Mesenteric fat pad (tissue), 1 donor: ENCODE measurements around the gene CBY1. TPM values are rescaled to one million over a fixed set of nuclear protein-coding genes. Genes with fewer than 3 reads are reported as not detected.

Experiments used
- DNase-seq: peaks from one replicate; pipeline ENCODE4 v3.0.0-alpha.2; 2020; ENCODE audit warnings: low spot score
- total RNA-seq: library from RNA; stranded (reverse); fragmentation: NEBNext Ultra II Directional; extraction: Animal tissue kit (Norgen Biotek cat#: 25700); gene quantifications from one replicate; pipeline ENCODE4 v1.2.1, GENCODE V29; 2021
- donor health status: DM: yes; HTN: yes; CAD: no.

The CBY1 gene
- total RNA-seq, 1 donor from 2014 or later: 18.9 TPM

DNA sequence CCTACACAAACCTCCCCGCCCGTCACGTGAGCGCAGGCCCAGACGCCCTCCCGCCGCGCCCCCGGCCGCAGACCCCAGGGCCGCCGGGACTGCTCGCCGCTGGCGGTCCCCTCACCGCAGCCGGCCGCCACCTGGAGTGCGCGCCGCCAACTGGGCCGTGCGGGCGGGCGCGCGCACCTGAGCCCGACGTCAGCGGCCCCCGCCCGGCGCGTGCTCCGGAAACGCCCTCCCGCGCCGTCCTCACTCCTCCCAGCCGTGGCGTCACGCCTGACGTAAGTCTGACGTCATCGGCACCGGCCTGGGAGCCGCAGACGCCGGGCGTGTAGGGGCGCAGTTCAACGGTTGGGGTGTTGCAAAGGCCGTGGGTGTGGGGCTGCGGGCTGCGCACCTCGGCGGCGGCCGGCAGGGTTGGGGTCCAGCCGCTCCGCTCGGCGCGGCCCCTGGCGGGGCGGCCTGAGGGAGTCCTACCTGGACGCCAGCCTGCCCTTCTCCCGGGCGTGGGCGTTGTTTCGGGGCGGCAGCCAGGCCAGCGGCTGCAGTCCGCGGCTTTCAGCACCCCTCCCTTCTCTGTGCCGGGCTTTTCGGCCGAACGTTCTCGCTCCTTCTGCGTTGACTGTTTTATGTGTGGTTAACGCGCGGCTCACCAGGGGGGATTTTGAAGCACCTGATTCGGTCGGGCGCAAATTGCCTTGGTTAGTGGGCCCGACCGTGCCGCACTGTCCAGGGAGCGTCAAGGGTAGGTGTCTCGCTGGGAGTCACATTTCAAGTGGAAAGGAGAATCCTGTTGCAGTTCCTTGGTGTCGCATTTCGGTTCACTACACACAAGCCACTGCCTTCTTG, 44.6 kb downstream of the CBY1 start, which contains the start of gene JOSD1:
JOSD1 (minus strand) TSS at position 155 of the 840 bp plus-strand sequence. CDS start 956 bp downstream, outside the sequence.
- DNase-seq: peak; percentile 100

DNA sequence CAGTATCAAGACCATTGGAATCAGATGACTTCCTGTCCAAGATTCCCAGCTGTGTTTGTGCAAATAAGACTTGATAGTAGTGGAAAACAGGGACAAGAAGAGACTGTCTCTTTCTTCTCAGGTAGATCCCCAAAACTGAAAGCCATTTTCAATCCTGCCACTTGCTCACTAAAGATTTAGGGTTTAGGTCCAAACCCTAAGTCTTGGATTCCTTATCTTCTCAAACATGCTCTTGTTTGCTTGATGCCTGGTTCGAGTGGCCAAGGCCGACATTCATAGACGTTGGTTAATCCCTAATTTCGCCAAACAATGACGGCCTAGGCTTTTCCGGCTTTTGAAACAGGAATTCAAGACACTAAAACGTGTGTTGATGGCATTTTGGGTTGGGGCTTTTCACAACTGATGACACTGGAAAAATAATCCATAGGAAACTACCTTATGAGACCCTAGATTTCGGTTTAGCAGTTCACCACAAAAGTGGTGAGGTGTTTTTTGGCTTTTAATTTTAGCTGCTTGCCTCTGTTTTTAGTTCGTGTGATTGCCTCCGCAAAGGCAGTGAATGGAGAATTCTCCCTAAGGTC, 48.3 kb downstream of the CBY1 start:
- no peak for DNase-seq

DNA sequence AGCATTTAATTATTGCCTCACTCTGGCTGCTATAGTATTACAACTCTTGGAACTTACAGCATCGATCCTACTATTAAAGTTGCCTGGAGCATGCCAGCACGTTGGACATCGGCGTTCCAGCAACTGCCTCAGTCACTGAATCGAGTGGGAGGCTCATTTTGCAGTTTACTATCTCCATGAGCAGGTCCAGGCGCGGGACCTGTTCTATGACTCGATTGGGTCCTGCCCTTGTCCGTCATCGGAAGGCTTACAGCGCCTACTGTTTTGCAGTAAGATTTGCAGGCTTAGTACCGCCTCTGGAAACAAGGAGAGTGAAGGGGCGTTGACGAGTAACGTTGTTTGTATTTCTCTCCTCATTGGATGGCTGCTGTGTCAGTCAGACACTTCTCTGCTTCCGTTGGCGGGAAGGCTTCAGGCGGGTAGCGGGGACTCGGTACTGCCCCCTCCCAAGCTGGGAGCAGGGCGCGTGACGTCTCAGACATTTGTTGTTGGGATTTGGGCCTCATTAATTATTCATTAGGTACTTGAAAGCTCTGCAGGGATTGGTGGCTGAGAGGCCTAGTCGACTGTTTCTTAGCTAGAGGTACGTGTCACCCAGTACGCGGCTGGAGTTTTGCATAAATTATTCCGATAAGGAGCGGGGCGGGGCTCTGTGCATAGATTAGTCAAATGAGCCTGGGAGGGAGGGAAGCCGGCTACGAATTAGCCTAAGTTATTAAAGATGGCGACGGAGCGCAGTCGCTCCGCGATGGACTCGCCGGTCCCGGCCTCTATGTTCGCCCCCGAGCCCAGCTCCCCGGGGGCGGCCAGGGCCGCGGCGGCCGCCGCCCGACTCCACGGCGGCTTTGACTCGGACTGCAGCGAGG, 49.0 kb downstream of the CBY1 start, which contains the start of gene GTPBP1:
GTPBP1 (plus strand) TSS at position 710 of the 866 bp plus-strand sequence; CDS start at position 722, 12 bp downstream.
- peak; percentile 97 for DNase-seq

DNA sequence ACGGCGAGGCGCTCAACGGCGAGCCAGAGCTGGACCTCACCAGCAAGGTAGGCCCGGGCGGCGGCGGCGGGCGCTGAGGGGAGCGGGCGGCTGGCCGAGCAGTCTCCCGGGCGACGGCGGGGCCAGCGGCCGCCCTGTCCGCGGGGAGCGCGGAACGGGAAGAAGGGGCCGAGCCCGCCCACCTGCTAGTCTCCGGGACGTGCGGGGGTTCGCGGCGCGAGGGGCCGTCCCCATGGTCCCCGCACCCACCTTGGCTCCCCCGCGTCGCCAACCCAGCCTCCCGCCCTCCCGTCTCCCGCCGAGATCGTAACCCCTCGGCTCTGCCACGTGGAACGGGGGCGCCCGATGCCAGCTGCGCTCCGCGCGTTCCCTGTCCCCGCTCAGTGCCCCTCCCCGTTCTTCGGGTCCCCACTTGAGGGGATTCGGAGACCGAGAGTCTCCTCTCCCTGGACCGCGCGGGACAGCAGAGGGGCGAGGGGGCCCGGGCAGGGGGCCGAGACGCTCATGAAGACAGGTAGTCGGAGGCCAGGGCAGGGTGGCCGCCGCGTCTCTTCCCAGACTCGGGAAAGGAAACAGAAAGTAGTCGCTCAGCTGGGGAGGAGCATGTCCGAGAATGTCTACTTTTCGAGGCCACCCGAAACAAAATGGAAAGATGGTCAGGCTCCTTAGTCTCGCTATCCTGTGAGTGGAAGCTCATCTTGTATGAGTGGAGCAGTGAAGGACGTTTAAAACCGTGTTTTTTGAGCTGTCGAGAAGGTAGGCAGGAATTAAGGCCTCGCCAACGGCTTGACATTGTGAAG, 49.9 kb downstream of the CBY1 start:
- DNase-seq: no peak

DNA sequence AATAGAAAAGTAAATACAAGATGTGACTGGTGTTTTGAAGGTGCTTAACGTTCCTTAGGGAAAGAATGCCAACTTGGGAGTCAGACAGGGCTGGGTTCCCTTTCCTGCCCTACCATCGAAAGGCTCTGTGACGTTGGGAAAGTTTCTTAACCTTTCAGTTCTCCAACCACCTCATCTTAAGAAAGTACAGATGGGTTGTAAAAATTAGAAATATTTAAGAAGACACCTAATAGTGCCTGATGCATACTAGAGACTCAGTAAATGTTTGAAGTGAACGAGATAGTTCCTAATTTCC, 50.4 kb downstream of the CBY1 start:
- DNase-seq: no peak

DNA sequence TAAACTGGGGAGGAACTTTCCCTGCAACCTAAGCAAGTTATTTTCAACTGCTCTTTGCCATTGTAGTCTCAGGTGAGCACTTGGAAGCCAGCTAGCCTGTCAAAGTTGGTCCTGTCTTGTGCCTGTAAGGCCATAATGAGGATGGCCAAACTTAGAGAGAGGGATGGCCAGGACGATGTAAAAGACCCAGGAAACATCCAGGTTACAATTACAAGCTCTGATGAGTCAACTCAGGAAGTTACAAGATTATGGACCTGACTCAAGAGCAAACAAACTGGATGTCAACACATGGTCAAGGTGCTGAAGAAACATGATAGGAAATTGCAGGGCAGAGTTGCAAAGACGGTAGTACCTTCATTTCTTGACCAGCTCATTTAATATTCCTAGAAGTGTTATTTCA, 50.9 kb downstream of the CBY1 start:
- DNase-seq: no peak

DNA sequence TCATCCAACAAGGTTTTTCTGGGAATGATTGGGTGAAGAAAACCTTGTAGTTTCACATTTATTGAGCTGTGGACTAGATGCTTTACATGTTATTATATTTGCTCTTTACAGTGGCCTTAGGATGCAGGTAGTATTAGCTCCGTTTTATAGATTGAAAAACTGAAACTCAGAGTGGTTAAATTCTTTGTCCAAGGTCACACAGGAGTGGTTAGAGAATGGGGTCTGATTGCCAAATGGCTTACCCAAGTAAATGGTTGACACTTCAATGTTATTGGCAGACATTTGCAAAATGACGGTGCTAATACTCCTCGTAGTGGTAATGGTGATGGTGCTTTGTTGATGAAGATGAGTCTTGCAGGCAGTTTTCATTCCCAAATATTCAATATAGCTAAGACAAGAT, 51.5 kb downstream of the CBY1 start:
- DNase-seq: no peak

DNA sequence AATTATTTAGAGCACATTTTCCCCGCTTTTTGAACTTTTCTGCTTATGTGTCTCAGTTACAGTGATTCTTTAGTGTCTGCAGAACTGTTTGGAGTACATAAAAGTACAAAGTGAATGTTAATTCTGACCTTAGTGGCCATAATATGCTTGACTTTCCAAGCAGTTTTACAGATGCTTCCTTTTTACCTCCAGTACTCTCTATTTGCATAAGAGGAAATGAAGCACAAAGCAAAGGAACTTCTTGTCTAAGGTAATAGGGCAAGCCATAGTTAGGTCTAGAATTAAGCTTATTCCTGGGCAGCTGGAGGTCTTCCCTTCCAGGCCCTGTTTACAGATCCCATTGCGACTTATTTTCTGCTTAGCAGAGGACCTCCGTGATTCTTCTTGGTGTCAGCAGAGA, 52.9 kb downstream of the CBY1 start:
- DNase-seq: no peak

DNA sequence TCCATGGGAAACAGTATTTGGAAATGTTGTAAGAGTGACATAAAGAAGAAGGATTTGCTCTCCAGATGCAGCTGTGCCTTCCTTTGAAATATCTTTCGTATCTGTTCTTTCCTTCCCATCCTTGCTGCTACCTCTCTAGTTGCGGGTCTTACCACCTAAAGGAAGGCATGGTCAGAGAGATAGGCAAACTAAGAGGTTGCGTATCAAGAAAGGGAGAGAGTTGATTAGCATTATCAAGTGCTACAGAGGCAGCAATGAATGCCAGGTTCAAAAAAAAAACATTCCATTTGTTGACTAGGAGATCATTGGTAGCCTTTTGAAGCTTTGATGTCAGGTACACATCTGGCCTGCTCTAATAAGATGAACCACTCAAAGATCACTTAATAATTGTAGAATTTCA, 53.9 kb downstream of the CBY1 start:
- DNase-seq: no peak

DNA sequence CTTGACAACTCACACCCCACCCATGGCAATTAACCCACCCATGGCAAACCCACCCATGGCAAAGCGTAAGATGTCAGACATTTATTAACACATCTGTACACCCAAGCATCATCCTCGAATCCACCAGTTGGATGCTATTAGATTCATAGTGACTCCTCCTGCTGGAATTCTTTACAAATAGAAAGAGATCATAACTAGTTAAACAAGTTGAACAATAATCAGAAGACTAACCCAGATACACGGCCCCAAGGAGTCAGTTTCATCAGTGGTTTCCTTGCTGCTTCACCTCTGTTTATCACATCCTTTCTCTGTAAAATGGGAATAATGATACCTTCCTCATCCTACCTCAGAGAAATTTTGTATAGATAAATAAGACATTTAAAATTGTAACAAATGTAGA, 54.4 kb downstream of the CBY1 start:
- no peak for DNase-seq

DNA sequence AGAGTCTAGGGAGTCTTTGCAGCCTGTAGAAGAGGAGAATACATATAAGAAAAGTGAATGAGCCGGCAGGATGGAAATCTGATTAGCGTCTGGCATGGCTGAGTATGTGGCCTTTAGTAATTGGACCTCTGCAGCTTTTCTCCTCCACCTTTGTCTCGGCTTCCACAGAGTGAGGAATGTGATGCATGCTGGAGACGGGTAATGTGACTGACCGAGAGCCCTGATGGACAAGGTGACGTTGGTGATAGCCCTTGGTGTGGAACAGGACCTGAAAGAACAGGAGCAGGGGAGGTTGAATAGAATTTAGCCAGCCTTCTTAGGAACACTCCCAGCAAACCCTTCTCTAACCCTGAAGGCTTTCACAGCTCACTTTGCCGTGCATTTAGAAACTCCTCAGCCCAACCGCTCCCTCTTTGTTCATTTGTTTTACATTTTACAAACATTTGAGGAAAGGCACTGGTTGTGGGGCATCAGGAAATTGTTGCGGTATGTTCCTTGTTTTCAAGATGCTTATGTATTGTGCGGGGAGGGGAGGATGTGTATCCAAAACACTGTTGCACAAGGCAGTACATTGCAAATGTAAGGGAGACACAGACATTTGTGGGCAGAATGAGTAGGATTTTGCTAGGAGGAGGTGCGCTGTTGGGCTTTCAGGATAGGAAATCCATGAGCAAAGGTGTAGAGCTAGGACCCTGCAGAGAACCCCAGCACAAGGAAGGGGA, 56.2 kb downstream of the CBY1 start:
- DNase-seq: no peak

DNA sequence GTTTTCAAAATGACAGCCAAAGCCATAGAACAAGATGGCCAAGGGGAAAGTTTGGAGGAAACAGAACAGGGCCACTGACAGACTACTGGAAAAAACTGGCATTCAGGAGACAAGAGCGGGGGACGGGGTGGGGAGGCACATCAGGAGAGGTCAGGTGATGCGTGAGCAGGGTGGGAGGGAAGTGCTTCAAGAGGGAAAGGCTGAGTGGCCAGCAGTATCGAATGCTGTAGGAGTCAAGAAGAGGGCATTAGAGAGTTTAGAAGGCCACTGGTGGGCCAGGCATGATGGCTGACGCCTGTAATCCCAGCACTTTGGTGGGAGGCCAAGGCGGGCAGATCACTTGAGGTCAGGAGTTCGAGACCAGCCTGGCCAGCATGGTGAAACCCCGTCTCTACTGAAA, 57.5 kb downstream of the CBY1 start:
- no peak for DNase-seq

DNA sequence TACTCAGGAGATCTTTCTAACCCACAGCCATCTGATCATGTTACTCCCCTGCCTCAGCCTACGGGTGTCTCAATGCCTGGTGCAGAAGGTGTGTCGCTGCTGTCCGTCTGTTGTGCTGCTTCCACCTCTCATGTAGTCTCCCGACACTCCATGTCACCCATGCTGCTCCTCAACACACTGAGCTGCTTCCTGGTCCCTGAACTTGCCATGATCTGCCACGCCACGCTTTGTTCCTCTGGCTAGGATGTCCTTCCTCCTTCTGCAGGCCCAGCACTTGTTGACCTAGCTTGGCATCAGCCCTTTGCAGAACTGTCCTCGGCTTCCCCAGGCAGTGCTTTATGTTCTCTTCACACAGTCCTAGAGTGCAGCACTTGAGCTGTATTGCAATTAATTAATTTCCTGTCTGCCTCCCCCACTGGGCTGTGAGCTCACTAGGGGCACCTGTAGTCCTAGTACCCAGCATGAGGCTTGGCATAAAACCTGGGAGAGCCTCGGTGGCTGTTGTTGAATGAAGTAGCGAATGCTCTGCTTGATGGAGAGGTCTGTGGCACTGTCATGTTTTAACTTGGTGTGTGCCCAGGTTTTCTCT, 58.8 kb downstream of the CBY1 start:
- no peak for DNase-seq

DNA sequence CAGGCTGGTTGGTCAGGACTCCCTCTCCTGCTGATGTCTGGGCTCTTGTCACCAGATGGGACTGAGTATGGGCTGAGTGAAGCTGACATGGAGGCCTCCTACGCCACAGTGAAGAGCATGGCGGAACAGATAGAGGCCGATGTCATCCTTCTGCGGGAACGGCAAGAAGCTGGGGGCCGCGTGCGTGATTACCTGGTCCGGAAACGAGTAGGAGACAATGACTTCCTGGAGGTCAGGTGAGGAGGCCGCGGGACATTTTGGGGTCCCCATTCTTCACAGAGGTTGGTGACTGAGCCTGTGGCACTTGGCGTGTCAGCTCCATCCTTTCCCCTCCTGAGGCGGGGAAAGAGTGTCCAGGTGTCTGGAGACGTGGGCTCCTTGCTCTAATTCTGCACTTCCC, 59.4 kb downstream of the CBY1 start:
- DNase-seq: no peak

DNA sequence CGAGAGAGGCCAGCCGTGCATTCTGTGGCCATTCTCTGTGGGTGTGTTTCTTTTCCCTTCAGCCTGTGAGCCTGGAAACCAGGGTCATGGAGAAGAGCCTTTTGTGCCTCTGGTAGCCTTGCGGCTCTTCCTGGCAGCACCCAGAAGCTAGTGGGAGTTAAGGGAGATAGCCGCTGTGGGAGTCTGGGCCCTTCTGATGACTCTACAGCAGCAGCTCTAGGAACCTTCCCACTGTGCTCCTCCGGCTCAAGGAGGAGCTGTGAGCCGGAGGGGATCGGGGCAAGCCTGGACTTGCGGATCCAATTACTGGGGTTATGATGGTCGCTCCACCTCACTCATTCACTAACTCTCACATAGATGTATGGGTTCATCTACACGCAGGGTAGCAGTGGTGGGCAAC, 59.8 kb downstream of the CBY1 start:
- DNase-seq: no peak

DNA sequence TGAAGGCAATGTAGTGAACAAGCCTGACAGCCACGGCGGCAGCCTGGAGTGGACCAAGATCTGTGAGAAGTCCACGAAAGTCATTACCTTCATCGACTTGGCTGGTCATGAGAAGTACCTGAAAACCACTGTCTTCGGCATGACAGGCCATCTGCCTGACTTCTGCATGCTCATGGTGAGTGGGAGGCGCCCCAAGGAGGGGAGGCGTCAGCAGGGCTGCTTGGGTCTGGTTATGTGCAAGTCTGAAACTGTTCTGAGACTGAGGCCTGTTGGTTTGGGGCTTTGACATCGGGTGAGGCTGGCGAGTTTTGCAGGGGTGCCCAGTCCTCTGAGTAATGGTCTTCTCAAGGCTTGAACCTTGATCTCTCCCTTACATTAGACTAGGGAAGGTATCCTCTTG, 60.4 kb downstream of the CBY1 start:
- no peak for DNase-seq

DNA sequence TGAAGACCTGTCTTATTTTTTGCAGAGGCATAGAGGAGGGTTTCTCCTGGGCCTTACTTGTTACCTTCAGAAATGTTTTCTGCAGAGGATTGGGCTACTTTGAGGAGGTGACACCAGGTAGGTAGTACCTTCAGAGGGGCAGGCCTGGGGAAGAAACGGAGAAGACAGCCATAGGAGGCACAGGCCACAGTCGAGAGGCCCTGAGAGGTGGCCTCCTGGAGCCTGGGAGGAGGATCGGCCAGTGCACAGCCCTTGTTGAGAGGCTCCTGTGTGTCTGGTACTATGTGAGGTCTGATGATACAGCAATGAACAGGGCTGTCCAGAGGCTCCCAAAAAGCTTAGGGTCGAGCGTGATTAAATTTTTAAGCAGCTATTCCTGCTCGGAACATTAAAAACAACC, 60.8 kb downstream of the CBY1 start:
- DNase-seq: no peak

DNA sequence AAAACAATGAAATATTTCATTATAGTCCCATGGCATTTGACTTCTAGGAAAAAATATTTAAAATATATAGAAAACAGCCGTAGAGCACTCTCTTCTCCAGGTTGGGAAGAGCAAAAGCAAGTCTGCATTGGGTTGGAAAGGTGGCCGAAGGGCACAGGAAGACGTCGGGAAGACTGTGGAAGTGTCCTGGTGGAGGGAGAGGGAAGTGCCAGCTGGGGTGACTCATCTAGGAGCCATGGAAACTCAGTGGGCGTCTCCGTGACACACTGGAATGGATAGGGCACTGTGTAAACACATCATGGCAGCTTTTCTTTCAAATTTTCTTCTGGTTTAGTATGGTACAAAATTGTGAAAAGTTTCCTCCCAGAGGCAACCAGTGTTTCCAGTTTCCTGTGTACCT, 62.0 kb downstream of the CBY1 start:
- no peak for DNase-seq

DNA sequence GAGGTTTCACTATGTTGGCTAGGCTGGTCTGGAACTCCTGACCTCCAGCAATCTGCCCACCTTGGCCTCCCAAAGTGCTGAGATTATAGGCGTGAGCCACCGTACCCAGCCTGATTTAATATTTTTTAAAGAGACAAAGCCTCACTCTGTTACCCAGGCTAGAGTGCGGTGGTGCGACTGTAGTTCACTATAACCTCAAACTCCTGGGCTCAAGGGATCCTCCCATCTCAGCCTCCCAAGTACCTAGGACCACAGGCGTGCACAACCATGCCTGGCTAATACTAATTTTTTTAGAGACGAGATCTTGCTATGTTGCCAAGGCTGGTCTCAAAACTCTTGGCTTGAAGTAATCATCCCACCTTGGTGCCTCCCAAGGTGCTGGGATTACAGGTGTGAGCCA, 62.8 kb downstream of the CBY1 start:
- DNase-seq: no peak

DNA sequence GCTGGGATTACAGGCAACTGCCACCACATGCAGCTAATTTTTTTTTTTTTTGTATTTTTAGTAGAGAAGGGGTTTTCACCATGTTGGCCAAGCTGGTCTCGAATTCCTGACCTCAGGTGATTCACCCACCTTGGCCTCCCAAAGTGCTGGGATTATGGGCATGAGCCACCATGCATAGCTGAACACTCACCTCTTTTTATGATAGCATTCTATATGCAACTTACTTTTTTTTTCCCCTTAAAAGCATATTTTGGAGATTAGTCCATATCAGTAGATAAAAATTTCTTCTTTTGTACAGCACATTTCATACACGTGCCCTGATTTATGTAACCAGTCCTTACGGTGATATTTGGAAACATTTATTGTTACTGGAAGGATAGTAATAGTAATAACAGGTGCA, 63.9 kb downstream of the CBY1 start:
- DNase-seq: no peak
